HG03571 (cell line): ENCODE measurements around the gene FAM180B.
"Not testable (repeated sequence)": the region's sequence is repeated elsewhere in the genome, so short reads cannot be mapped to it uniquely, and the experiment has no call there.

ENCODE experiments used
- ATAC-seq: cut with Tn5 transposase; IDR thresholded peaks from one replicate; pipeline ENCODE4 v1.9.1; 2021; ENCODE audit not compliant: unreplicated experiment

Gene FAM180B

GRCh38 chr11:47593934-47594855 is 7.7 kb downstream of the FAM180B start, which contains the start of gene C1QTNF4:
Gene C1QTNF4, minus strand, starts transcription at chr11:47594411. Its CDS starts 3,601 bp downstream, at chr11:47590810.
- ATAC-seq, result no peak

GRCh38 chr11:47595029-47595428 is 8.6 kb downstream of the FAM180B start:
- ATAC-seq, result no peak

- ATAC-seq, result no peak
Measured at GRCh38 chr11:47595967-47596366, 9.5 kb downstream of the FAM180B start.

GRCh38 chr11:47599902-47600301 is 13.4 kb downstream of the FAM180B start:
- ATAC-seq, result no peak

GRCh38 chr11:47603295-47603694 is 16.8 kb downstream of the FAM180B start:
- no peak for ATAC-seq

- ATAC-seq, result no peak
Measured at GRCh38 chr11:47605921-47606320, 19.4 kb downstream of the FAM180B start.

- ATAC-seq, result no peak
Measured at GRCh38 chr11:47606731-47607130, 20.3 kb downstream of the FAM180B start.

- no peak for ATAC-seq
Measured at GRCh38 chr11:47607380-47607779, 20.9 kb downstream of the FAM180B start.

GRCh38 chr11:47609675-47610074 is 23.2 kb downstream of the FAM180B start:
- no peak for ATAC-seq

GRCh38 chr11:47611348-47611794 is 24.9 kb downstream of the FAM180B start:
- peak; percentile 73 for ATAC-seq

- ATAC-seq, result no peak
Measured at GRCh38 chr11:47615249-47615648, 28.8 kb downstream of the FAM180B start.

- ATAC-seq, result no peak
Measured at GRCh38 chr11:47616726-47617416, 30.4 kb downstream of the FAM180B start.

GRCh38 chr11:47617417-47617809 is 30.9 kb downstream of the FAM180B start:
- no peak for ATAC-seq

GRCh38 chr11:47620836-47621378 is 34.4 kb downstream of the FAM180B start:
- no peak for ATAC-seq

GRCh38 chr11:47626234-47626633 is 39.8 kb downstream of the FAM180B start:
- no peak for ATAC-seq

GRCh38 chr11:47628026-47628425 is 41.5 kb downstream of the FAM180B start:
- ATAC-seq, result no peak

GRCh38 chr11:47631473-47631872 is 45.0 kb downstream of the FAM180B start:
- ATAC-seq, result no peak

- ATAC-seq, result not testable (repeated sequence)
Measured at GRCh38 chr11:47636331-47636730, 49.9 kb downstream of the FAM180B start.
